GM12864 (cell line): ENCODE measurements around the gene GCM1.

ENCODE experiments used
- DNase-seq: peaks from one replicate; pipeline ENCODE4 v3.0.0-alpha.2; 2011; ENCODE audit warnings: low read depth
- H3K4me3 ChIP-seq: 2 replicates; pipeline ENCODE4 v1.5.1; 2011; ENCODE audit warnings: mild to moderate bottlenecking, low read depth, low read length, control low read depth
- TF ChIP-seq, protein P1 (sequence below): IDR thresholded peaks from 2 replicates; pipeline ENCODE4 v1.5.1; 2011; ENCODE audit warnings: low read depth, mild to moderate bottlenecking, moderate library complexity, low read length, control low read depth, inconsistent platforms; ENCODE audit errors: missing control alignments

Gene GCM1, protein sequence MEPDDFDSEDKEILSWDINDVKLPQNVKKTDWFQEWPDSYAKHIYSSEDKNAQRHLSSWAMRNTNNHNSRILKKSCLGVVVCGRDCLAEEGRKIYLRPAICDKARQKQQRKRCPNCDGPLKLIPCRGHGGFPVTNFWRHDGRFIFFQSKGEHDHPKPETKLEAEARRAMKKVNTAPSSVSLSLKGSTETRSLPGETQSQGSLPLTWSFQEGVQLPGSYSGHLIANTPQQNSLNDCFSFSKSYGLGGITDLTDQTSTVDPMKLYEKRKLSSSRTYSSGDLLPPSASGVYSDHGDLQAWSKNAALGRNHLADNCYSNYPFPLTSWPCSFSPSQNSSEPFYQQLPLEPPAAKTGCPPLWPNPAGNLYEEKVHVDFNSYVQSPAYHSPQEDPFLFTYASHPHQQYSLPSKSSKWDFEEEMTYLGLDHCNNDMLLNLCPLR

DNA sequence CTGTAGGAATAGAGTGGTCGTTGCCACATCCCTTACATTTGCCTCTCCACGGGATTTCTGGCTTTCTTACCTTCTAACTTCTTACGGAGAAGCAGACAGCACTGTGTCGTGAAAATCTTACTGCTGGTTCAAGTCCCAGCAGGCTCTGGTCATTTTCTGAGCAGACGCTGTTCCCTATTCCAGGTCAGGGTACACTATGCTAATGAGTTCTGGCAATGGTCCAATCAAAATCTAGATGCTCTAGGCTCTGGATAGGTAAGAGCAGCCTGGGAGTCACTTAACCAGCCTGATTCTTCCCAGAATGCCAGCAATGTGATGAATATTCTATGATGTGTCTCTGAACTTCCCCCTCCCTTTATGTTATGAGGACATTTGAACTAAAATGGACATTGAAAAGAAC lies at the start of gene GCM1:
Gene GCM1 (minus strand): TSS at position 158 of the 400 bp plus-strand sequence. CDS start 3,209 bp downstream, outside the sequence.
- TF ChIP-seq, protein P1, sequence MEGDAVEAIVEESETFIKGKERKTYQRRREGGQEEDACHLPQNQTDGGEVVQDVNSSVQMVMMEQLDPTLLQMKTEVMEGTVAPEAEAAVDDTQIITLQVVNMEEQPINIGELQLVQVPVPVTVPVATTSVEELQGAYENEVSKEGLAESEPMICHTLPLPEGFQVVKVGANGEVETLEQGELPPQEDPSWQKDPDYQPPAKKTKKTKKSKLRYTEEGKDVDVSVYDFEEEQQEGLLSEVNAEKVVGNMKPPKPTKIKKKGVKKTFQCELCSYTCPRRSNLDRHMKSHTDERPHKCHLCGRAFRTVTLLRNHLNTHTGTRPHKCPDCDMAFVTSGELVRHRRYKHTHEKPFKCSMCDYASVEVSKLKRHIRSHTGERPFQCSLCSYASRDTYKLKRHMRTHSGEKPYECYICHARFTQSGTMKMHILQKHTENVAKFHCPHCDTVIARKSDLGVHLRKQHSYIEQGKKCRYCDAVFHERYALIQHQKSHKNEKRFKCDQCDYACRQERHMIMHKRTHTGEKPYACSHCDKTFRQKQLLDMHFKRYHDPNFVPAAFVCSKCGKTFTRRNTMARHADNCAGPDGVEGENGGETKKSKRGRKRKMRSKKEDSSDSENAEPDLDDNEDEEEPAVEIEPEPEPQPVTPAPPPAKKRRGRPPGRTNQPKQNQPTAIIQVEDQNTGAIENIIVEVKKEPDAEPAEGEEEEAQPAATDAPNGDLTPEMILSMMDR: no peak
- no peak for DNase-seq
- H3K4me3 ChIP-seq: no peak within 1 kb of the TSS

DNA sequence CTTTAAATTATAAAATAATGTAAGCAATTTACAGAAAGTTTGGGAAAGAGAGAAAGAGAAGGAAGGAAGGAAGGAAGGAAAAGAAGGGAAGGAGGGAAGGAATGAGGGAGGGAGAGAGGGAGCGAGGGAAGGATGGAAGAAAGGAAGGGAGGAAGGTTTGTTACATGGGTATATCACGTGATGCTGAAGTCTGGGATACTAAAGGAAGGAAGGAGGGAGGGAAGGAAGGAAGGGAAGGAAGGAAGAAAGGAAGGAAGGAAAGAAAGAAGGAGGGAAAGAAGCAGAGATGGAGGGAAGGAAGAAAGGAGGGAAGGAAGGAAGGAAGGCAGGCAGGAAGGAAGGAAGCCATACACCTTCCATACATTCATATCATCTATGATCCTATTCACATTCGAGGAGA lies 48.9 kb upstream of the GCM1 start:
- TF ChIP-seq, protein P1: no peak
- H3K4me3 ChIP-seq: no peak overlapping the region
- no peak for DNase-seq

DNA sequence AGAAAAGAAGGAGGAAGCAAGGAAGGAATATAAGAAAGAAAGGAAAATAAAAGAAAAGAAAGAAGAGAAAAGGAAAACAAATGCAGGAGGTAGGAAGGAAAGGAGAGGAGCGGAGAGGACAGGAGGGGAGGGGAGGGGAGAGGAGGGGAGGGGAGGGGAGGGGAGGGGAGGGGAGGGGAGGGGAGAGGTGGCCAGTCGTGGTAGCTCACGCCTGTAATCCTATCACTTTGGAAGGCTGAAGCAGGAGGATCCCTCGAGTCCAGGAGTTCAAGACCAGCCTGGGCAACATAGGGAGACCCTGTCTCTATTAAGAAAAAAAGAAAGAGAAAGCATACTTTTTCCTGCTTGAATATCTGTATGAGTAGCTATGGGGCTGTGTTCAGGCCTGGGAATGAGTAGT lies 46.4 kb upstream of the GCM1 start:
- DNase-seq: no peak
- no peak overlapping the region for H3K4me3 ChIP-seq
- TF ChIP-seq, protein P1: no peak

DNA sequence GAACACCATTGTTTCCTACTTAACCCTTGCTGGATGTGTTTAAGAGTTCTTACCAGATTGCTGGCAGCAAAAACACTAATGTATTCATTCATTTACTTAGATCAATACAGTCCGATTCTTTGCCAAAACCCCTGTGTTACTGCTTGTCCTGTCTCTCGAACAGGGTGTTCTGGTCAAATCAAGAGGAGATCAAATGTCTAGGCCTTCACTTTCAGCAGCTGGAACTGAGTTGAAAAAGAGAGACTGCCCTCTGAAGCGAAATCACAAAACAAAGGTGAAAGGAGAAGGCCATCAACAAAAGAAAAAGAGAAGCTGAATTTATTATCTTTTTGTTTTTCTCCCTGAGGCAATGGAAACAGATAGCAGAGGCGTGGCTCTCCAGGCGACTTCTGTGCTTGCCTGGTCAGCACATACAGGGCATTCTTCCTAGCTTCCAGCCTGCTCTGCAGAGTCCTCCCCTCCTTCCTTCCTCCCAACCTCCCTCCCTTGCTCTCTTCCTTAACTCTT lies 44.1 kb upstream of the GCM1 start:
- H3K4me3 ChIP-seq: no peak overlapping the region
- DNase-seq: no peak
- TF ChIP-seq, protein P1: no peak

DNA sequence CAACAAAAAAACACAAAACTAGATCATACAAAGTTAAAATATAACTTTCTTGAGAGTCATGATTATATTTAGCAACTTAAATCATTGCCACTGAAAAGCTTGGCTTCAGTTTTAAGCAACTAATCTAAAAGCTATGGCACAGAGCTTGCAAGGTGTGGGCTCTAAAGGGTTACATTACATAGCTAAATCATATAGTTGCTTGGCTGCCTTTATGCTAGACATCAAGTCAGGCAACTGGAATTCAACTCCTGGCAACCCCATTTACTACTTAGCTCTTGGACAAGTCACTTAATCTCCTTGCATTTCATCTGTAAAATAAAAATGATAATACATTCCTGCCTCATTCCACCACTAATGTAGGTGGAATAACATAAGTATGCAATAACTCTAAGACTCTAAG lies 40.9 kb upstream of the GCM1 start:
- DNase-seq: no peak
- TF ChIP-seq, protein P1: no peak
- H3K4me3 ChIP-seq: no peak overlapping the region

DNA sequence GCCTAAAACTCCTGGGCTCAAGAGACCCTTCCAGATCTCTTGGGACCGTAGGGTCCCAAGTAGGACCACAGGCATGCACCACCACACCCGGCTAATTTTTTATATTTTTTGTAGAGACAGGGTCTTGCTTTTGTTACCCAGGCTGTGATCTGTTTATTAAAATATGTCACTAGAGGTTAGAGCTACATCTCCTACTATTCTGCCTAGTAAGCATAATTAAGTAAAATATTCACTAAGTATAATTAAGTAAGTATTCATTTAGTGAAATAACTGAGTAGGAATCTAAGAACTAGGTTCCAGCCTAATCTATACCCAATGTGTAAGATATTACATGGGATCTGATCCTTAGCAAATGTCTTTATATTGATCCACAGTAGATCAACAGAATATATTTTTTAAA lies 40.2 kb upstream of the GCM1 start:
- TF ChIP-seq, protein P1: no peak
- H3K4me3 ChIP-seq: no peak overlapping the region
- DNase-seq: no peak
